ENCODE results near the gene BLTP2. TPM values are rescaled to one million over a fixed set of nuclear protein-coding genes. Genes with fewer than 3 reads are reported as not detected.

BLTP2 gene
- 104 and 127 TPM in 2 replicates for total RNA-seq

DNA sequence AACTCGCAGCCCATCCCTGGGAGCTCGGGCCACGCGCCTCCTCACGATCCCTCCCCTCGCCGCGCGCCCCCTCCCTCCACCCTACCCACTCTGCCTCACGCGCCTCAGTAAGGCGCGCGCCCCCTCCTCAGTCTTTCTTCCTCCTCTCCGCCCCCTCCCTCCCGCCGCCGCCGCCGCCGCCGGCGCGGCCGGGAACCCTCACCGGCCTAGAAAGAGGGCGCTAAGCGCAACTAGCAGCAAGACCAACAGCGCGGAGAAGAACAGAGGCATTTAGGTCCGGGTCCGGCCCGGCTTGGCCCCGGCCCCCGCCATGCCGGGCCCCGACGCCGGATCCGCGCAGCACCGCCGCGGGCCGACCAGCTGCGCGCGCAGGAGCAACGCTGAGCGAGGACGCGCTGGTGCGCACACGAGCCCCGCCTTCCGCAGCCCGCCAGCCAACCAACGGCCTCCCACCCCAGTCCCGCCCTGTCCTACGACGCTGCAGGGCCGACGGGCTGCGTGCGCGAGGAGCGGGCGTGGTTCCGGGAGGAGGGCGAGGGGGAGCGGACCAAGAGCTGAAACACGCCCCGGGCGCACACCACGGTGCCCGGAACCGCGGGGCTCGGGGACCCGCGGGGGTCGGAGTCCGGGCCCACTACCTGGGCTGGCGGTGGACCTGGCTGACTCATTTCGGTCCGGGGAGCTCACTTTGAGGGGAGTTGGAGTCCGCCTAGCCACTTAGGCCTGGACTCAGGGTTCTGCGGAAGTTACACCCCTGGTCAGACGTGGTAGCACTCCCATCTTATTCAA, at the start of gene BLTP2:
TSS of gene BLTP2 (minus strand) at position 372 of the 789 bp plus-strand sequence. CDS start at position 270, 102 bp downstream.

DNA sequence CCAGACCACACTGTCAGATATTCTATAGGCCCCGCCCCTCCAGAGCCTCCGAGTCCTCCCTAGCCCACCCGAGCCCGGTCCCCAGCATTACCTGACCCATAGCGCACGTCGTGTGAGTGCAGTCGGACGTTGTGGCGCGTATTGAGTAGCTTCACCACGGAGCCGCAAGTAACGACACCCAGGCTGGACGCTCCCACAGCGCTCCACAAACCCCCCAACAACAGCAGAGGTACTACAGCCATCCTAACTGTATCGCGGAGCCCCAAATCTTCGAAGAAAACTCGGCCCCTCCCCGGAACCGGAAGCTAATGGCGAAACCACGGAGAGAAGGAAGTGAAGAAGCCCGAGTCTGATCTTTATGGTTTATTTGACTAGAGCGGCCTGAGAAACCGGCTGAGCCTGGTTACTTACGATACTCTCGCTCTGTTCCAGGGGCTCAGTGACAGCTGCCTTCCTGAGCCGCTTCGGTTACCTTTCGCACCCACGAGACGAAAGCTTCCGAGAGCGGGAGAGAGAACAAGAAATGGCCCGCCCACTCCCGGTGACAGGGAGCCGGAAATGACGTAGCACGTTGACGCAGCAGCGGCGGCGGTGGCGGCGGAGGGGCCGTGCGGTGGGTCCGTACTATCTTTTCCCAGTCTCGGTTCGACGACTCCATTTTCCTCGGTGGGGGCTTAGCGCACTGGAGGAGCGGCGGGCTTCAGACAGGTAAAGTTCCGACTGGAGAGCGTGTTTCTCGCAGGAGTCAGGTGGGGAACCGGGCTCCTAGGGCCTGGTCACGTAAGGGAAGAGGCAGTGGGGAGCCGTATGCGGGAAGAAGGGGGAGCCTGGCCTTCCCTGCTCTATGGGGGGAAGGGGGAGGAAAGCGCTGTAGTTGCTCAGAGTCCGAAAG, 16.9 kb upstream of the BLTP2 start, which contains the start of the genes SDF2 and SUPT6H:
TSS of gene SDF2 (minus strand) at position 272 of the 892 bp plus-strand sequence. CDS start at position 242, 30 bp downstream.
TSS of gene SUPT6H (plus strand) at position 571 of the 892 bp plus-strand sequence. CDS start 11,197 bp downstream, outside the sequence.

DNA sequence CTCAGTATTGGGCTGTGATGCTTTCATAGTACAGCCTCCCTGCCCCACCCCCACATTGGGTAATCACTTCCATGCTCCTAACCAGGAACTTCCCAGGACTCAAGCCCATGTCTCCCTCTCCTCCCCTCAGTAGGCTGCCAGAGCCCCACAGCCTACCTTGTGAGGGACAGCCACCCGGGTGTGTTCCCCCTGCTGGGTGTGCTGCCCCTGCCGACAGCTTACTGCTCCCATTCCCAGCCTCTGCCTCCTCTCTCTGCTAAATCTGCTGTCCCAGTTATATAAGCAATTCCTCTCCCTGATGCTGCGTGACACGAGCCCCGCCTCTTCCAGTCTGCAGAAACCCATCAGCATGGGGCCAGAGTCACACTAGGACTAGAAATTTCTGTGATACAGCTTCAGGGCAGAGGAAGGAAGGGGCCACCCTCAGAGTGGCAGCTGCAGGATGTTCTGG, 31.0 kb downstream of the BLTP2 start, which contains the start of gene RSKR:
TSS of gene RSKR (minus strand) at position 255 of the 451 bp plus-strand sequence. CDS start at position 231, 24 bp downstream.

DNA sequence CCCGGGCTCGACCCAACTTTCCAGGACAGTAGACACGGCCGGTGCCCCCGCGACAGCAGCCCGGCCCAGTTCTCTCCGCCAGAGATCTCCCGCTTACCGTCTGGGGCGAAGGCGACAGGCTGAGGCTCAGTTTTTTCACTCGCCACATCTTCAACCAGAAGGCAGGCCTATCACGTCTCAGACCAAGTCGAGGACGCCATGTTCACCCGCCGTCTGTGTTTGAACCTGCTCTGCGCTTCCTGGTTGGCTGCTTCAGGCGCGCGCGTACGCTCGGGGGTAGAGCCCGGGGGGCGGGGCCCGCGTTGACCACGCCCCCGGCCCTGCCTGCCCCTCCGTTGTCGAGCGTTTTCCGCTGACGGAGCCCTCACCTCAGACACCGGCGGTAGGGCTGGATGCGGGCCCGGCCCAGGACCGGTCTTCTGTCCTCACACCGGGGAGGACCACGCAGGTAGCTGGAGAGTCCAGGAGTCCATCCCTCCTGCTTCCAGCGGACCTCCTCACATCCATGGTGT, 46.1 kb downstream of the BLTP2 start, which contains the start of gene SPAG5:
TSS of gene SPAG5 (minus strand) at position 227 of the 512 bp plus-strand sequence. CDS start at position 148, 79 bp downstream.

Other genes with a start within 250 kb of the BLTP2 start
- 2.6 and 4.8 TPM in 2 replicates for gene SLC46A1, start 238.9 kb downstream of the BLTP2 start, total RNA-seq
- gene SLC13A2, start 171.5 kb downstream of the BLTP2 start, total RNA-seq: not detected in 2 replicates
- gene FOXN1, start 138.8 kb downstream of the BLTP2 start, total RNA-seq: 2.7 and 11.1 TPM in 2 replicates
- 34.1 and 51.9 TPM in 2 replicates for gene UNC119, start 92.5 kb downstream of the BLTP2 start, total RNA-seq
- gene PIGS, start 73.6 kb downstream of the BLTP2 start, total RNA-seq: 55.8 and 60.0 TPM in 2 replicates
- gene ALDOC, start 68.3 kb downstream of the BLTP2 start, total RNA-seq: 109 and 131 TPM in 2 replicates
- 36.9 and 44.5 TPM in 2 replicates for gene SPAG5, start 46.1 kb downstream of the BLTP2 start, total RNA-seq
- 0.84 and 4.4 TPM in 2 replicates for gene RSKR, start 31.0 kb downstream of the BLTP2 start, total RNA-seq
- gene SDF2, start 16.7 kb upstream of the BLTP2 start, total RNA-seq: 35.0 and 44.7 TPM in 2 replicates
- gene SUPT6H, start 17.0 kb upstream of the BLTP2 start, total RNA-seq: 18.6 and 27.9 TPM in 2 replicates
- gene PROCA1, start 66.7 kb upstream of the BLTP2 start, total RNA-seq: 0.21 and 2.6 TPM in 2 replicates
- 214 and 300 TPM in 2 replicates for gene RAB34, start 72.7 kb upstream of the BLTP2 start, total RNA-seq
- gene RPL23A, start 74.8 kb upstream of the BLTP2 start, total RNA-seq: 645 and 883 TPM in 2 replicates
- gene TLCD1, start 81.1 kb upstream of the BLTP2 start, total RNA-seq: 20.2 and 23.5 TPM in 2 replicates
- gene NEK8, start 83.6 kb upstream of the BLTP2 start, total RNA-seq: 1.8 and 2.4 TPM in 2 replicates
- gene TRAF4, start 98.9 kb upstream of the BLTP2 start, total RNA-seq: 78.0 and 82.7 TPM in 2 replicates
- gene FAM222B, start 197.6 kb upstream of the BLTP2 start, total RNA-seq: 12.4 and 17.6 TPM in 2 replicates
- gene ERAL1, start 209.9 kb upstream of the BLTP2 start, total RNA-seq: 59.0 and 60.8 TPM in 2 replicates